Mesenchymal stem cell (in vitro differentiated cells and primary cell): Measurements from ENCODE around the gene KLHL17.
"Not testable (repeated sequence)": the region's sequence is repeated elsewhere in the genome, so short reads cannot be mapped to it uniquely, and the experiment has no call there.

Source experiments
- DNase-seq: peaks from one replicate; pipeline ENCODE4 v3.0.0-alpha.2; 2013
- H2AFZ ChIP-seq: one replicate; pipeline ENCODE4 v1.6.1; 2013; ENCODE audit warnings: low read depth, mild to moderate bottlenecking, control low read depth, inconsistent platforms, low read length, moderate library complexity
- H2AK5ac ChIP-seq: 2 replicates; pipeline ENCODE4 v1.6.1; 2013; ENCODE audit warnings: low read length, moderate library complexity, mild to moderate bottlenecking, inconsistent platforms; ENCODE audit not compliant: severe bottlenecking
- H2BK120ac ChIP-seq: one replicate; pipeline ENCODE4 v1.6.1; 2013; ENCODE audit warnings: low read depth, mild to moderate bottlenecking, inconsistent platforms, low read length, moderate library complexity
- H2BK12ac ChIP-seq, 2 experiments: one replicate each; pipeline ENCODE4 v1.6.1; 2013; ENCODE audit warnings: inconsistent platforms in 2 of 2, low read length in 2 of 2, mild to moderate bottlenecking in 2 of 2, moderate library complexity in 2 of 2, control low read depth in 1 of 2
- H2BK15ac ChIP-seq: one replicate; pipeline ENCODE4 v1.6.1; 2013; ENCODE audit warnings: mild to moderate bottlenecking, low read depth, inconsistent platforms; ENCODE audit not compliant: poor library complexity, severe bottlenecking
- H2BK5ac ChIP-seq: 2 replicates; pipeline ENCODE4 v1.6.1; 2013; ENCODE audit warnings: low read depth, mild to moderate bottlenecking, low read length, control low read depth, inconsistent platforms; ENCODE audit not compliant: poor library complexity, severe bottlenecking
- H3K14ac ChIP-seq, 2 experiments: one replicate each; pipeline ENCODE4 v1.6.1; 2013; ENCODE audit warnings: inconsistent platforms in 2 of 2, low read length in 2 of 2, control low read depth in 1 of 2, mild to moderate bottlenecking in 1 of 2, moderate library complexity in 1 of 2
- H3K18ac ChIP-seq, 2 experiments: one replicate each; pipeline ENCODE4 v1.6.1; 2013; ENCODE audit warnings: inconsistent platforms in 2 of 2, low read length in 2 of 2, control low read depth in 1 of 2, low read depth in 1 of 2, mild to moderate bottlenecking in 1 of 2
- H3K23ac ChIP-seq, 2 experiments: one replicate each; pipeline ENCODE4 v1.6.1; 2013; ENCODE audit warnings: inconsistent platforms in 2 of 2, low read length in 2 of 2, mild to moderate bottlenecking in 2 of 2, moderate library complexity in 2 of 2, control low read depth in 1 of 2
- H3K27ac ChIP-seq: 2 replicates; pipeline ENCODE4 v1.5.1; 2013; ENCODE audit warnings: mild to moderate bottlenecking, moderate library complexity, low read length, control low read depth, inconsistent platforms; ENCODE audit not compliant: poor library complexity, severe bottlenecking
- H3K27me3 ChIP-seq, 2 experiments: 2 replicates each; pipeline versions ENCODE4 v1.6.1 to v1.7.0; 2013; ENCODE audit warnings: low read length in 2 of 2, mild to moderate bottlenecking in 2 of 2, moderate library complexity in 2 of 2, control low read depth in 1 of 2, inconsistent platforms in 1 of 2; ENCODE audit not compliant: control insufficient read depth in 1 of 2, insufficient read depth in 1 of 2
- H3K36me3 ChIP-seq, 2 experiments: 2 replicates each; pipeline versions ENCODE4 v1.6.1 to v1.7.0; 2013; ENCODE audit warnings: low read length in 2 of 2, control low read depth in 1 of 2, inconsistent platforms in 1 of 2, low read depth in 1 of 2, mild to moderate bottlenecking in 1 of 2; ENCODE audit not compliant: insufficient read depth in 2 of 2, control insufficient read depth in 1 of 2
- H3K4ac ChIP-seq, 2 experiments: one replicate each; pipeline ENCODE4 v1.6.1; 2013; ENCODE audit warnings: inconsistent platforms in 2 of 2, low read length in 2 of 2, mild to moderate bottlenecking in 2 of 2, moderate library complexity in 2 of 2, control low read depth in 1 of 2, low read depth in 1 of 2
- H3K4me1 ChIP-seq: 2 replicates; pipeline ENCODE4 v1.6.1; 2013; ENCODE audit warnings: low read depth, low read length, control low read depth; ENCODE audit not compliant: control insufficient read depth, insufficient read depth
- H3K4me2 ChIP-seq: 2 replicates; pipeline ENCODE4 v1.6.1; 2013; ENCODE audit warnings: low read length, mild to moderate bottlenecking, inconsistent platforms; ENCODE audit not compliant: poor library complexity, severe bottlenecking
- H3K4me3 ChIP-seq, 2 experiments: 2 replicates each; pipeline versions ENCODE4 v1.5.1 to v1.7.0; 2013; ENCODE audit warnings: low read length in 2 of 2, mild to moderate bottlenecking in 2 of 2, control low read depth in 1 of 2, low read depth in 1 of 2; ENCODE audit not compliant: insufficient read depth in 1 of 2
- H3K79me1 ChIP-seq: replicated peaks from 2 replicates; pipeline ENCODE4 v1.6.1; 2013; ENCODE audit warnings: mild to moderate bottlenecking, control low read depth, low read length, inconsistent platforms; ENCODE audit not compliant: poor library complexity, severe bottlenecking
- H3K9ac ChIP-seq: 2 replicates; pipeline ENCODE4 v1.7.0; 2013; ENCODE audit warnings: mild to moderate bottlenecking, low read length, moderate library complexity
- H3K9me3 ChIP-seq: 2 replicates; pipeline ENCODE4 v1.7.0; 2013; ENCODE audit warnings: mild to moderate bottlenecking, low read length; ENCODE audit not compliant: control insufficient read depth
- H4K8ac ChIP-seq: one replicate; pipeline ENCODE4 v1.6.1; 2013; ENCODE audit warnings: inconsistent platforms, mild to moderate bottlenecking, low read length, moderate library complexity
- H4K91ac ChIP-seq: one replicate; pipeline ENCODE4 v1.6.1; 2013; ENCODE audit warnings: mild to moderate bottlenecking, low read length, inconsistent platforms
- WGBS: methylation state at CpG from one replicate; pipeline ENCODE4 v1.1.7; 2013; ENCODE audit warnings: mixed read lengths; 5-methylcytosine and 5-hydroxymethylcytosine counted together

KLHL17 gene

GRCh38 chr1:974687-975328 lies 14.4 kb downstream of the KLHL17 start:
- 81% methylated on average over 17 of the region's 17 CpGs for WGBS
- no peak overlapping the region for H3K4ac ChIP-seq
- H3K4me1 ChIP-seq: peaks cover 8% of the 10 kb centered on the region
- H3K36me3 ChIP-seq: peaks cover 0 to 9% of the 10 kb centered on the region in 2 experiments
- no peak overlapping the region for H2AK5ac ChIP-seq
- H3K27ac ChIP-seq: no peak overlapping the region
- H4K91ac ChIP-seq: no peak overlapping the region
- H2BK12ac ChIP-seq: no peak overlapping the region
- H3K9ac ChIP-seq: no peak overlapping the region
- no peak overlapping the region for H2BK5ac ChIP-seq
- H2BK120ac ChIP-seq: no peak overlapping the region
- H2BK15ac ChIP-seq: no peak overlapping the region
- no peak overlapping the region for H3K4me2 ChIP-seq
- H2AFZ ChIP-seq: no peak overlapping the region
- no peak for DNase-seq
- no peak overlapping the region for H4K8ac ChIP-seq
- no peaks in the 10 kb centered on the region for H3K9me3 ChIP-seq
- peak overlapping the region in 1 of 2 experiments; percentile 20 for H3K4me3 ChIP-seq
- H3K23ac ChIP-seq: no peak overlapping the region
- no peaks in the 10 kb centered on the region for H3K79me1 ChIP-seq
- no peak overlapping the region for H3K18ac ChIP-seq
- H3K14ac ChIP-seq: no peak overlapping the region
- H3K27me3 ChIP-seq: peaks cover 0 to 67% of the 10 kb centered on the region in 2 experiments

DNA sequence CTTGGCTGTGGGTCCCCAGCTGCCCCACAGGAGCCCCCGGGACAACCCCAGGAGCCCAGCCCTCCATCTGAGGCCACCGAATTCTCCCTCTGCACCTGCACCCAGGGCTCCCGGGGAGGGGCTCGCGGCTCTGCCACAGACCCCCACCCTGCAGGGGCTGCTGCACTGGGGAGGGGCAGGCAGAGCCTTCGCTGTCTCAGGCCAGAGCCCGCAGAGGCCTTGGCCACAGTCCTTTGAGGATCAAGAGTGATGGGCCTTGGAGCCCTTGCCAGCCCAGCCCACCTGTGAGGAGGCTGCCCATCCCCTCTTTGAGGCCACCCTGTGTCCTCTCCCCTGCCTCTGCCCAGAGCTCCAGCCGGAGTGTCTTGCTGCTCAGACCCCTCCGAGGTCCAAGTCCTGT lies 15.0 kb downstream of the KLHL17 start:
- WGBS: 90% methylated on average over 9 of the region's 9 CpGs
- H3K4me1 ChIP-seq: peaks cover 8% of the 10 kb centered on the region

GRCh38 chr1:975896-976683 lies 15.7 kb downstream of the KLHL17 start:
- no peak overlapping the region for H2AK5ac ChIP-seq
- peak overlapping the region; percentile 83 for H2AFZ ChIP-seq
- H3K23ac ChIP-seq: peak overlapping the region in 1 of 2 experiments; percentile 86
- peaks cover 0 to 67% of the 10 kb centered on the region in 2 experiments for H3K27me3 ChIP-seq
- H3K9me3 ChIP-seq: no peaks in the 10 kb centered on the region
- H3K4me1 ChIP-seq: peaks cover 9% of the 10 kb centered on the region
- H4K91ac ChIP-seq: peak overlapping the region; percentile 67
- H3K27ac ChIP-seq: no peak overlapping the region
- WGBS: 11% methylated on average over 31 of the region's 40 CpGs
- H3K36me3 ChIP-seq: peaks cover 0 to 9% of the 10 kb centered on the region in 2 experiments
- H3K18ac ChIP-seq: no peak overlapping the region
- no peak overlapping the region for H2BK120ac ChIP-seq
- H4K8ac ChIP-seq: peak overlapping the region; percentile 89
- H2BK5ac ChIP-seq: no peak overlapping the region
- H3K9ac ChIP-seq: no peak overlapping the region
- H3K4me3 ChIP-seq: peak overlapping the region in 1 of 2 experiments; percentile 27
- DNase-seq: peak; percentile 65
- H2BK15ac ChIP-seq: peak overlapping the region; percentile 4
- H2BK12ac ChIP-seq: peak overlapping the region; percentile 11 to 22
- no peak overlapping the region for H3K14ac ChIP-seq
- peak overlapping the region; percentile 31 to 47 for H3K4ac ChIP-seq
- peak overlapping the region; percentile 67 for H3K4me2 ChIP-seq
- H3K79me1 ChIP-seq: no peaks in the 10 kb centered on the region

More for the DNA sequence above, 15.0 kb downstream of the KLHL17 start:
- Histone ChIP-seq H3K27ac (no peak overlapping the region), H2AFZ (no peak overlapping the region), H3K4me3 (no peak overlapping the region), H4K8ac (no peak overlapping the region), H3K9ac (no peak overlapping the region), H3K9me3 (no peaks in the 10 kb centered on the region), H3K18ac (no peak overlapping the region), H2BK15ac (no peak overlapping the region), H4K91ac (no peak overlapping the region), H3K14ac (no peak overlapping the region), H3K27me3 (peaks cover 0 to 67% of the 10 kb centered on the region in 2 experiments), H3K36me3 (peaks cover 0 to 9% of the 10 kb centered on the region in 2 experiments), H2BK12ac (no peak overlapping the region), H2AK5ac (no peak overlapping the region), H3K23ac (no peak overlapping the region), H2BK5ac (no peak overlapping the region), H3K4ac (no peak overlapping the region), H3K4me2 (no peak overlapping the region), H3K79me1 (no peaks in the 10 kb centered on the region), H2BK120ac (no peak overlapping the region)
- DNase-seq: no peak

DNA sequence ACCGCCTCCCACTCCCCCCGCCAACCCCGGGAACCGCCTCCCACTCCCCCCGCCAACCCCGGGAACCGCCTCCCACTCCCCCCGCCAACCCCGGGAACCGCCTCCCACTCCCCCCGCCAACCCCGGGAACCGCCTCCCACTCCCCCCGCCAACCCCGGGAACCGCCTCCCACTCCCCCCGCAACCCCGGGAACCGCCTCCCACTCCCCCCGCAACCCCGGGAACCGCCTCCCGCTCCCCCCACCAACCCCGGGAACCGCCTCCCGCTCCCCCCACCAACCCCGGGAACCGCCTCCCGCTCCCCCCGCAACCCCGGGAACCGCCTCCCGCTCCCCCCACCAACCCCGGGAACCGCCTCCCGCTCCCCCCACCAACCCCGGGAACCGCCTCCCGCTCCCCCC lies 16.4 kb downstream of the KLHL17 start:
- not testable (repeated sequence) for H2AK5ac ChIP-seq, H3K36me3 ChIP-seq, H4K8ac ChIP-seq, H3K4ac ChIP-seq, H4K91ac ChIP-seq, H3K4me3 ChIP-seq, H3K9ac ChIP-seq, H2BK12ac ChIP-seq, H3K14ac ChIP-seq, H3K4me2 ChIP-seq, H2AFZ ChIP-seq, H3K23ac ChIP-seq, H3K27ac ChIP-seq, DNase-seq, H2BK15ac ChIP-seq, H2BK120ac ChIP-seq, H3K18ac ChIP-seq, H3K79me1 ChIP-seq, H3K9me3 ChIP-seq, H2BK5ac ChIP-seq
- H3K4me1 ChIP-seq: peaks cover 13% of the 10 kb centered on the region
- WGBS: no CpG with 5 or more reads among the region's 39 CpGs
- H3K27me3 ChIP-seq: peaks cover 0 to 67% of the 10 kb centered on the region in 2 experiments
